IMR-90 (cell line): Measurements from ENCODE around the gene CCSER2. TPM values are rescaled to one million over a fixed set of nuclear protein-coding genes. Genes with fewer than 3 reads are reported as not detected.

Experiments used
- ATAC-seq: fragments of 200-7000 bp; cut with Tn5 transposase; 2 replicates; pipeline ENCODE4 v1.9.1; 2020; ENCODE audit warnings: low read depth, mild to moderate bottlenecking, moderate library complexity
- BruUV-seq: library from RNA; stranded (reverse); fragments of 400-500 nt; replicated peaks from 2 replicates; lab custom pipeline; 2021; lab: Mats Ljungman, UMichigan
- CTCF ChIA-PET: fragments of 300-600 bp; formaldehyde crosslinking; extraction: SDS; loops from one replicate; lab custom pipeline; 2021; ENCODE audit warnings: antibody characterized with exemption; lab: Yijun Ruan, JAX
- POLR2A ChIA-PET: fragments of 300-600 bp; sonication (Branson Sonifier 250); formaldehyde crosslinking; loops from one replicate; lab custom pipeline; 2022; ENCODE audit warnings: antibody characterized with exemption; ENCODE audit not compliant: unreplicated experiment; lab: Charles Lee
- DNase-seq: peaks from one replicate; pipeline ENCODE4 v3.0.0; 2013
- H2AFZ ChIP-seq: replicated peaks from 2 replicates; pipeline ENCODE3; 2013; ENCODE audit warnings: low read length, mild to moderate bottlenecking; ENCODE audit not compliant: poor library complexity
- H2AK5ac ChIP-seq: 2 replicates; pipeline ENCODE4 v1.6.1; 2013; ENCODE audit warnings: low read depth, low read length, inconsistent platforms
- H2AK9ac ChIP-seq: replicated peaks from 2 replicates; pipeline ENCODE3; 2013; ENCODE audit warnings: mild to moderate bottlenecking, low read depth, low read length, moderate library complexity; ENCODE audit not compliant: poor library complexity
- H2BK120ac ChIP-seq: 2 replicates; pipeline ENCODE4 v1.6.1; 2013; ENCODE audit warnings: low read depth, low read length, inconsistent platforms
- H2BK15ac ChIP-seq: 3 replicates; pipeline ENCODE4 v1.6.1; 2013; ENCODE audit warnings: low read depth, low read length, inconsistent platforms
- H2BK20ac ChIP-seq: 2 replicates; pipeline ENCODE4 v1.6.1; 2013; ENCODE audit warnings: low read depth, mild to moderate bottlenecking, inconsistent platforms, low read length, moderate library complexity
- H2BK5ac ChIP-seq: 2 replicates; pipeline ENCODE4 v1.6.1; 2013; ENCODE audit warnings: mild to moderate bottlenecking, low read depth, low read length, inconsistent platforms; ENCODE audit not compliant: poor library complexity, severe bottlenecking
- H3K14ac ChIP-seq: replicated peaks from 2 replicates; pipeline ENCODE4 v1.6.1; 2013; ENCODE audit warnings: low read depth, low read length, inconsistent platforms
- H3K18ac ChIP-seq: 2 replicates; pipeline ENCODE4 v1.6.1; 2013; ENCODE audit warnings: low read depth, low read length, control low read depth
- H3K23ac ChIP-seq: 2 replicates; pipeline ENCODE4 v1.6.1; 2013; ENCODE audit warnings: low read depth, low read length, inconsistent platforms
- H3K27ac ChIP-seq: 2 replicates; pipeline ENCODE4 v1.5.1; 2013; ENCODE audit warnings: mild to moderate bottlenecking, control low read depth, low read length; ENCODE audit not compliant: insufficient read depth
- H3K27me3 ChIP-seq: 2 replicates; pipeline ENCODE4 v1.6.1; 2013; ENCODE audit warnings: low read length; ENCODE audit not compliant: control insufficient read depth, insufficient read depth
- H3K36me3 ChIP-seq: 2 replicates; pipeline ENCODE4 v1.6.1; 2013; ENCODE audit warnings: low read length, mixed read lengths; ENCODE audit not compliant: control insufficient read depth, insufficient read depth
- H3K4ac ChIP-seq: 2 replicates; pipeline ENCODE4 v1.6.1; 2013; ENCODE audit warnings: low read depth, low read length, inconsistent platforms
- H3K4me1 ChIP-seq: 2 replicates; pipeline ENCODE4 v1.6.1; 2013; ENCODE audit warnings: low read length, mixed read lengths; ENCODE audit not compliant: control insufficient read depth, insufficient read depth
- H3K4me2 ChIP-seq: 2 replicates; pipeline ENCODE4 v1.6.1; 2013; ENCODE audit warnings: low read depth, mild to moderate bottlenecking, control low read depth, low read length, moderate library complexity
- H3K4me3 ChIP-seq: 2 replicates; pipeline ENCODE4 v1.5.1; 2013; ENCODE audit warnings: low read depth, mild to moderate bottlenecking, control low read depth, low read length, moderate library complexity; ENCODE audit not compliant: insufficient read depth
- H3K56ac ChIP-seq: 2 replicates; pipeline ENCODE4 v1.6.1; 2013; ENCODE audit warnings: low read length, inconsistent platforms; ENCODE audit not compliant: insufficient read depth; ENCODE audit errors: extremely low read depth
- H3K79me1 ChIP-seq, 2 experiments: 2 replicates each; pipeline ENCODE4 v1.6.1; 2013; ENCODE audit warnings: low read length in 2 of 2, inconsistent platforms in 1 of 2, low read depth in 1 of 2
- H3K9ac ChIP-seq: 2 replicates; pipeline ENCODE4 v1.6.1; 2013; ENCODE audit warnings: low read depth, low read length, control low read depth
- H3K9me1 ChIP-seq: 2 replicates; pipeline ENCODE4 v1.6.1; 2013; ENCODE audit warnings: low read length, inconsistent platforms; ENCODE audit not compliant: insufficient read depth
- H3K9me3 ChIP-seq: 2 replicates; pipeline ENCODE4 v1.6.1; 2013; ENCODE audit warnings: low read length; ENCODE audit not compliant: control insufficient read depth, insufficient read depth
- H4K20me1 ChIP-seq: 2 replicates; pipeline ENCODE4 v1.6.1; 2013; ENCODE audit warnings: low read length, inconsistent platforms; ENCODE audit not compliant: insufficient read depth
- H4K5ac ChIP-seq: 2 replicates; pipeline ENCODE4 v1.6.1; 2013; ENCODE audit warnings: mild to moderate bottlenecking, low read depth, low read length, control low read depth
- H4K8ac ChIP-seq, 2 experiments: 2 replicates each; pipeline ENCODE4 v1.6.1; 2013; ENCODE audit warnings: low read depth in 2 of 2, low read length in 2 of 2, control low read depth in 1 of 2, inconsistent platforms in 1 of 2
- H4K91ac ChIP-seq: 2 replicates; pipeline ENCODE4 v1.6.1; 2013; ENCODE audit warnings: low read depth, low read length, inconsistent platforms; ENCODE audit not compliant: insufficient read depth
- FOS ChIP-seq: fragments of 150-350 bp; IDR thresholded peaks from 2 replicates; pipeline ENCODE4 v1.6.1; 2016; ENCODE audit warnings: low read depth, low read length
- WGBS, 2 experiments: methylation state at CpG; one replicate each; pipeline versions ENCODE4 v1.1.5 to v1.1.7; 2013; ENCODE audit warnings: missing lambda C conversion rate in 2 of 2; ENCODE audit not compliant: insufficient read length in 1 of 2; ENCODE audit errors: extremely low coverage in 2 of 2; 5-methylcytosine and 5-hydroxymethylcytosine counted together
- dilution Hi-C: fragments of 300-500 bp; cut with HindIII; formaldehyde crosslinking; loops from one replicate; pipeline ENCODE4 v1.14.3; 2018; ENCODE audit warnings: low sequenced_read_pairs; ENCODE audit not compliant: unreplicated experiment
- in situ Hi-C: fragments of 300-500 bp; cut with MboI; formaldehyde crosslinking; loops from 3 replicates; pipeline ENCODE4 v1.14.3; 2019; ENCODE audit warnings: low sequenced_read_pairs, inconsistent platforms, mixed read lengths
- intact Hi-C: fragments of 100-400 bp; cut with micrococcal nuclease; formaldehyde crosslinking; loops from 2 replicates; pipeline ENCODE4 v1.10.0; 2022
- polyA plus RNA-seq, 3 experiments: library from polyadenylated mRNA; depleted of rRNA; stranded (reverse); fragments of >200 nt; gene quantifications; 2 replicates each; pipeline ENCODE4 v1.2.3, GENCODE V29; 2012; ENCODE audit warnings: low replicate concordance in 1 of 3
- total RNA-seq: library from RNA; depleted of rRNA; stranded (reverse); fragments of >200 nt; gene quantifications from 2 replicates; pipeline ENCODE4 v1.2.3, GENCODE V29; 2012

CCSER2 gene
- total and polyA plus RNA-seq, 2 of the 4 experiments (the other 2 are of a cell fraction), result 20.4 to 31.7 TPM

GRCh38 chr10:84493361-84493760 lies 165.0 kb downstream of the CCSER2 start:
- POLR2A ChIA-PET, result no interaction called here
- Histone ChIP-seq H3K9me1 (peaks cover 8% of the 10 kb centered on the region), H3K27me3 (no peaks in the 10 kb centered on the region), H3K4me3 (no peak overlapping the region), H2BK120ac (no peak overlapping the region), H2BK5ac (peak overlapping the region; percentile 34), H2AK5ac (no peak overlapping the region), H3K56ac (no peak overlapping the region), H3K9ac (no peak overlapping the region), H4K20me1 (peaks cover 9% of the 10 kb centered on the region; the same call in 1 of the 2 replicates), H4K8ac (no peak overlapping the region), H3K18ac (no peak overlapping the region), H3K36me3 (no peaks in the 10 kb centered on the region), H3K23ac (no peak overlapping the region), H3K4ac (no peak overlapping the region), H4K5ac (no peak overlapping the region), H3K9me3 (no peaks in the 10 kb centered on the region), H2BK20ac (no peak overlapping the region), H3K79me1 (peaks cover 10 to 25% of the 10 kb centered on the region in 2 experiments), H2BK15ac (no peak overlapping the region), H4K91ac (no peak overlapping the region), H3K4me1 (peaks cover 6% of the 10 kb centered on the region), H3K14ac (no peak overlapping the region), H3K4me2 (peak overlapping the region; percentile 34; the same call in 1 of the 2 replicates), H2AK9ac (no peak overlapping the region), H3K27ac (no peak overlapping the region), H2AFZ (no peak overlapping the region)
- no CpG with 5 or more reads among the region's 2 CpGs for WGBS, 2 experiments
- in situ Hi-C loops (no loop called here), dilution Hi-C loops (no loop called here), intact Hi-C loops (loop anchor here (1.0 kb wide), 1 partner anchor 9 kb away; no protein-coding TSS in a partner anchor)
- ATAC-seq, result no peak
- no TSS peak for BruUV-seq
- CTCF ChIA-PET, result no interaction called here
- TF ChIP-seq FOS, result no peak
- DNase-seq, result no peak
